Endothelial cell of umbilical vein (primary cell): ENCODE measurements around the gene CEP55. TPM values are rescaled to one million over a fixed set of nuclear protein-coding genes. Genes with fewer than 3 reads are reported as not detected.
A peak's percentile ranks its signal among the peaks of the same experiment; 100 is the strongest.

ENCODE experiments used
- BruUV-seq: library from RNA; stranded (reverse); fragments of 400-500 nt; replicated peaks from 2 replicates; lab custom pipeline; 2021; lab: Mats Ljungman, UMichigan
- CTCF ChIA-PET: fragments of 300-600, 350-600 bp; sonication (Branson Sonifier 250); formaldehyde crosslinking; loops from one replicate; lab custom pipeline; 2021; ENCODE audit warnings: antibody characterized with exemption, inconsistent platforms; lab: Charles Lee
- POLR2A ChIA-PET: fragments of 300-600, 350-600 bp; sonication (Branson Sonifier 250); formaldehyde crosslinking; loops from one replicate; lab custom pipeline; 2021; ENCODE audit warnings: antibody characterized with exemption, inconsistent platforms; lab: Charles Lee
- DNase-seq: peaks from one replicate; pipeline ENCODE4 v3.0.0-alpha.2; 2011; ENCODE audit warnings: low read depth, low spot score
- FAIRE-seq: peaks from 2 replicates; lab custom pipeline; 2011; peaks lifted over from hg19 to GRCh38; lab: Jason Lieb, UNC
- H2AFZ ChIP-seq: 2 replicates; pipeline ENCODE4 v1.6.0; 2012; ENCODE audit warnings: low read depth, low read length, control low read depth, inconsistent platforms
- H3K27ac ChIP-seq: 2 replicates; pipeline ENCODE4 v1.5.1; 2011; ENCODE audit warnings: low read depth, mild to moderate bottlenecking, control low read depth, low read length, moderate library complexity; ENCODE audit not compliant: insufficient read depth
- H3K27me3 ChIP-seq, 2 experiments: 2 replicates each; pipeline versions ENCODE4 v1.6.0 to v1.6.1; 2011; ENCODE audit warnings: low read length in 2 of 2, mixed read lengths in 1 of 2; ENCODE audit not compliant: control insufficient read depth in 2 of 2, insufficient read depth in 2 of 2
- H3K36me3 ChIP-seq, 2 experiments: 2 replicates in 1 of 2; 3 replicates in 1 of 2; pipeline ENCODE4 v1.5.1; 2011; ENCODE audit warnings: low read length in 2 of 2, mild to moderate bottlenecking in 1 of 2, moderate library complexity in 1 of 2; ENCODE audit not compliant: control insufficient read depth in 2 of 2, insufficient read depth in 2 of 2; ENCODE audit errors: extremely low read depth in 1 of 2
- H3K4me1 ChIP-seq: 3 replicates; pipeline ENCODE4 v1.5.1; 2011; ENCODE audit warnings: mild to moderate bottlenecking, low read length; ENCODE audit not compliant: control insufficient read depth, insufficient read depth; ENCODE audit errors: extremely low read depth
- H3K4me2 ChIP-seq: 2 replicates; pipeline ENCODE4 v1.6.1; 2011; ENCODE audit warnings: low read length, control low read depth, mixed read lengths; ENCODE audit not compliant: insufficient read depth
- H3K4me3 ChIP-seq, 3 experiments: fragments of 200-600 bp in 1 of 3; sonication (generic), shearing (Covaris generic) in 1 of 3; replicated peaks in 1 of 3; 2 replicates each; pipeline ENCODE4 v1.5.1; 2011 to 2016; ENCODE audit warnings: control low read depth in 3 of 3, low read length in 3 of 3, mild to moderate bottlenecking in 2 of 3, inconsistent platforms in 1 of 3, low read depth in 1 of 3, moderate library complexity in 1 of 3; ENCODE audit not compliant: insufficient read depth in 1 of 3
- H3K79me2 ChIP-seq: 2 replicates; pipeline ENCODE4 v1.6.0; 2012; ENCODE audit warnings: low read length, inconsistent platforms; ENCODE audit not compliant: control insufficient read depth, insufficient read depth
- H3K9ac ChIP-seq: replicated peaks from 2 replicates; pipeline ENCODE3; 2011; ENCODE audit warnings: low read length, control low read depth; ENCODE audit not compliant: insufficient read depth; ENCODE audit errors: extremely low read depth
- H3K9me1 ChIP-seq: replicated peaks from 3 replicates; pipeline ENCODE4 v1.6.0; 2011; ENCODE audit warnings: mild to moderate bottlenecking, low read length; ENCODE audit not compliant: control insufficient read depth, insufficient read depth; ENCODE audit errors: extremely low read depth
- H3K9me3 ChIP-seq: replicated peaks from 2 replicates; pipeline ENCODE4 v1.5.1; 2012; ENCODE audit warnings: low read length, inconsistent platforms; ENCODE audit not compliant: control insufficient read depth, insufficient read depth
- H4K20me1 ChIP-seq: replicated peaks from 2 replicates; pipeline ENCODE3; 2011; ENCODE audit warnings: mild to moderate bottlenecking, low read length; ENCODE audit not compliant: control insufficient read depth, insufficient read depth; ENCODE audit errors: extremely low read depth
- CTCF ChIP-seq, 2 donors: IDR thresholded peaks; 1 replicate in 1 of 2; 2 replicates in 1 of 2; pipeline ENCODE4 v1.5.1; 2011; ENCODE audit warnings: low read length in 2 of 2, mild to moderate bottlenecking in 2 of 2, moderate library complexity in 2 of 2, control low read depth in 1 of 2, inconsistent platforms in 1 of 2, low read depth in 1 of 2; ENCODE audit not compliant: insufficient read depth in 1 of 2; ENCODE audit errors: extremely low read depth in 1 of 2
- EZH2 ChIP-seq: IDR thresholded peaks from 2 replicates; pipeline ENCODE4 v1.6.1; 2012; ENCODE audit warnings: borderline replicate concordance, low read depth, mild to moderate bottlenecking, moderate library complexity, low read length, inconsistent platforms; ENCODE audit not compliant: severe bottlenecking
- FOS ChIP-seq: IDR thresholded peaks from 2 replicates; pipeline ENCODE4 v1.6.1; 2011; ENCODE audit warnings: mild to moderate bottlenecking, low read length, moderate library complexity, borderline replicate concordance; ENCODE audit not compliant: insufficient read depth
- GATA2 ChIP-seq: IDR thresholded peaks from 2 replicates; pipeline ENCODE4 v1.7.0; 2011; ENCODE audit warnings: low read depth, mild to moderate bottlenecking, moderate library complexity, mixed read lengths, low read length; ENCODE audit not compliant: insufficient read length, insufficient read depth
- JUN ChIP-seq: IDR thresholded peaks from 2 replicates; pipeline ENCODE4 v1.6.1; 2011; ENCODE audit warnings: borderline replicate concordance, low read depth; ENCODE audit not compliant: insufficient read length, insufficient read depth
- MAX ChIP-seq: IDR thresholded peaks from 2 replicates; pipeline ENCODE4 v1.6.1; 2011; ENCODE audit not compliant: insufficient read depth, insufficient read length
- MYC ChIP-seq: IDR thresholded peaks from one replicate; pipeline ENCODE4 v1.6.1; 2011; ENCODE audit warnings: mild to moderate bottlenecking, low read depth, low read length
- POLR2A ChIP-seq: IDR thresholded peaks from 2 replicates; pipeline ENCODE4 v1.6.1; 2012; ENCODE audit warnings: low read depth, mild to moderate bottlenecking, control low read depth, low read length
- POLR2AphosphoS5 ChIP-seq: IDR thresholded peaks from 2 replicates; pipeline ENCODE4 v1.6.1; 2012; ENCODE audit warnings: low read depth, mild to moderate bottlenecking, control low read depth, low read length, moderate library complexity; ENCODE audit not compliant: insufficient read depth
- dilution Hi-C: fragments of 300-500 bp; cut with MboI; formaldehyde crosslinking; loops from one replicate; pipeline ENCODE4 v1.15.0; 2019; ENCODE audit warnings: low sequenced_read_pairs; ENCODE audit not compliant: extremely low pct_ligation_motif_present
- intact Hi-C: fragments of 100-400 bp; cut with micrococcal nuclease; formaldehyde crosslinking; loops from one replicate; pipeline ENCODE4 v1.10.0; 2022
- polyA plus RNA-seq, 4 experiments: library from polyadenylated mRNA; depleted of rRNA in 3 of 4; stranded (reverse) in 3 of 4; unstranded in 1 of 4; fragments of >200 nt; gene quantifications; 2 replicates each; pipeline versions ENCODE4 v1.2.1 to v1.2.3, GENCODE V29; 2011 to 2012; ENCODE audit warnings: missing spikeins in 1 of 4
- total RNA-seq: library from RNA; stranded (reverse); gene quantifications from 2 replicates; pipeline ENCODE4 v1.2.3, GENCODE V29; 2021

Gene CEP55
- total and polyA plus RNA-seq, 2 donors (not counting 3 experiments of a cell fraction or from before 2014, with no cell fraction given) = 17.4 to 63.0 TPM

- CTCF ChIA-PET = interaction anchor here (1.3 kb wide), 1 partner anchor 10 kb away, joined by 3 read pairs; no protein-coding TSS in a partner anchor
- no peaks in the 10 kb centered on the region for H3K36me3 ChIP-seq
Observed at GRCh38 chr10:93573051-93573909, 76.9 kb downstream of the CEP55 start.

GRCh38 chr10:93573924-93574323, 77.5 kb downstream of the CEP55 start:
- POLR2A ChIA-PET = no interaction called here
- dilution Hi-C loops = no loop called here
- TF ChIP-seq MAX (no peak), FOS (no peak), MYC (no peak), EZH2 (no peak), POLR2AphosphoS5 (no peak), POLR2A (no peak), CTCF (IDR thresholded peaks at IDR 0.05; ENCODE audit: extremely low read depth in 1 of 2, insufficient read depth in 1 of 2, low read depth in 1 of 2, low read length in 2 of 2) (no peak), GATA2 (no peak), JUN (no peak)

More at GRCh38 chr10:93573051-93573909, 76.9 kb downstream of the CEP55 start:
- H4K20me1 ChIP-seq = no peaks in the 10 kb centered on the region
- H3K9me3 ChIP-seq = no peaks in the 10 kb centered on the region
- peaks cover 29% of the 10 kb centered on the region in 2 experiments for H3K27me3 ChIP-seq
- peaks cover 3% of the 10 kb centered on the region for H3K4me1 ChIP-seq
- H3K9ac ChIP-seq = no peak overlapping the region
- no peak overlapping the region for H3K27ac ChIP-seq
- TF ChIP-seq GATA2 (peak; percentile 71), EZH2 (peak; percentile 46), POLR2AphosphoS5 (no peak)
- DNase-seq (no peak), FAIRE-seq (no peak)
- intact Hi-C loops = no loop called here
- POLR2A ChIA-PET = no interaction called here
- no peaks in the 10 kb centered on the region for H3K9me1 ChIP-seq
- BruUV-seq = no TSS peak
- H2AFZ ChIP-seq = no peak overlapping the region
- no peak overlapping the region for H3K4me2 ChIP-seq
- H3K4me3 ChIP-seq = no peak overlapping the region
- H3K79me2 ChIP-seq = no peaks in the 10 kb centered on the region
- dilution Hi-C loops = no loop called here

More at GRCh38 chr10:93573924-93574323, 77.5 kb downstream of the CEP55 start:
- Histone ChIP-seq H3K9me1 (no peaks in the 10 kb centered on the region), H3K4me3 (no peak overlapping the region), H3K4me1 (peaks cover 3% of the 10 kb centered on the region), H4K20me1 (no peaks in the 10 kb centered on the region), H3K27ac (no peak overlapping the region), H3K27me3 (peaks cover 23 to 24% of the 10 kb centered on the region in 2 experiments), H3K4me2 (no peak overlapping the region), H2AFZ (no peak overlapping the region), H3K9ac (no peak overlapping the region), H3K79me2 (no peaks in the 10 kb centered on the region), H3K36me3 (no peaks in the 10 kb centered on the region), H3K9me3 (no peaks in the 10 kb centered on the region)
- no TSS peak for BruUV-seq
- FAIRE-seq (no peak), DNase-seq (no peak)
- intact Hi-C loops = no loop called here
- CTCF ChIA-PET = no interaction called here
